Astrocyte of the cerebellum (primary cell): ENCODE results near the gene MAZ.

ENCODE experiments used
- DNase-seq: peaks from one replicate; pipeline ENCODE4 v3.0.0-alpha.2; 2011; ENCODE audit warnings: low read depth
- H3K4me3 ChIP-seq: 2 replicates; pipeline ENCODE4 v1.5.1; 2011; ENCODE audit warnings: mild to moderate bottlenecking, low read depth, low read length, moderate library complexity
- in situ Hi-C: cut with HindIII; loops from 2 replicates; pipeline ENCODE4 v1.10.0; 2017; ENCODE audit warnings: low sequenced_read_pairs
- TF ChIP-seq, protein P1 (sequence below): IDR thresholded peaks from 2 replicates; pipeline ENCODE4 v1.5.1; 2012; ENCODE audit warnings: low read length, low read depth, moderate library complexity, mild to moderate bottlenecking; ENCODE audit errors: missing control alignments

MAZ gene

GRCh38 chr16:29820730-29821642, 14.7 kb downstream of the MAZ start:
- in situ Hi-C loops, result no loop called here
- TF ChIP-seq, protein P1, sequence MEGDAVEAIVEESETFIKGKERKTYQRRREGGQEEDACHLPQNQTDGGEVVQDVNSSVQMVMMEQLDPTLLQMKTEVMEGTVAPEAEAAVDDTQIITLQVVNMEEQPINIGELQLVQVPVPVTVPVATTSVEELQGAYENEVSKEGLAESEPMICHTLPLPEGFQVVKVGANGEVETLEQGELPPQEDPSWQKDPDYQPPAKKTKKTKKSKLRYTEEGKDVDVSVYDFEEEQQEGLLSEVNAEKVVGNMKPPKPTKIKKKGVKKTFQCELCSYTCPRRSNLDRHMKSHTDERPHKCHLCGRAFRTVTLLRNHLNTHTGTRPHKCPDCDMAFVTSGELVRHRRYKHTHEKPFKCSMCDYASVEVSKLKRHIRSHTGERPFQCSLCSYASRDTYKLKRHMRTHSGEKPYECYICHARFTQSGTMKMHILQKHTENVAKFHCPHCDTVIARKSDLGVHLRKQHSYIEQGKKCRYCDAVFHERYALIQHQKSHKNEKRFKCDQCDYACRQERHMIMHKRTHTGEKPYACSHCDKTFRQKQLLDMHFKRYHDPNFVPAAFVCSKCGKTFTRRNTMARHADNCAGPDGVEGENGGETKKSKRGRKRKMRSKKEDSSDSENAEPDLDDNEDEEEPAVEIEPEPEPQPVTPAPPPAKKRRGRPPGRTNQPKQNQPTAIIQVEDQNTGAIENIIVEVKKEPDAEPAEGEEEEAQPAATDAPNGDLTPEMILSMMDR, result no peak
- H3K4me3 ChIP-seq, result peak overlapping the region; percentile 76
- DNase-seq, result no peak

- peak overlapping the region; percentile 76 for H3K4me3 ChIP-seq
- in situ Hi-C loops, result no loop called here
- peak; percentile 78 for DNase-seq
- TF ChIP-seq, protein P1, result no peak
Observed at GRCh38 chr16:29821643-29822115, 15.3 kb downstream of the MAZ start.

- in situ Hi-C loops, result no loop called here
- DNase-seq, result peak; percentile 45
- peak overlapping the region; percentile 18 for H3K4me3 ChIP-seq
- TF ChIP-seq, protein P1, result no peak
Observed at GRCh38 chr16:29824589-29825144, 18.3 kb downstream of the MAZ start.

DNA sequence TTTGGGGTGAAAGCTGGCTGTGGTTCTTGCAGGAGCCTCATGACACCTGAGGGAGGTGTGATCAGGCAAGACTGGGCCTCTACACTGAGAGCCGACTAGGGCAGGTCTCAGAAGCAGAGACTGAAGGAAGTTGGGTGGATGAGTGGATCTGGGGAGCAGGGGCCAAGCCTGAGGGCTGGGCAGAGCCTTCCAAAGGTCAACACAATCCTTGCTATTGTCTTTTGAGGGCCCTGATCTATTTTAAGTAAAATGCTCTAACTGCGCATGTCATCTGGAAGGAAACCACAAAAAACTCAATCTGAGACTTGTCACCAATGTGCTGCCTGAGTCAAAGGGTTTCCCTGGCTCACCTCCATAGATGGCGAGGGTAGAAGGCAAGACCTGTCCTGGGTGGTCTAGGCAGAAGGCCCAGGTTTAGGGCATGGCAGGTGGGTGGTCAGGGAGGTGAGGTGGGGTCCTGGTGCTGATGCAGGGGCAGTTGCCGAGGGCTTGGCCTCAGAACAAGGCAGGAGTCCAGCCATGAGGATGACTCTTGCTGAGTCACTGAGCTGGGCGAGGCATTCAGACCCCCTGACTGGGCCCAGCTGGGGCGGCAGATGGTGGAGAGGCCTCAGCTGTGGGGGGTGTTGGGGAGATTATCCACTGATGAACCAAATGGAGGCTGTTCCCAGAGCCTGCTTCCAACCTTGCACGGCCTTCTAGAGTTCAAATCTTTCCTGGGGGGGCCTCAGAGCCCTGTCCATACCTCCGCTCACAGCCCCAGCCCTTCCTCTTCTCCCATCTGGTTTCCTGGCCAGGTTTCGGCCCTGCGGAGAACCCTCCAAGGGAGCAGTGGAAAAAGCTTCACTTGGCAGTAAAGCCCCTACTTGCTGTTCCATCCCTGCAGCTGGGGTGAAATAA, 19.1 kb downstream of the MAZ start:
- DNase-seq, result peak; percentile 61
- in situ Hi-C loops, result no loop called here
- H3K4me3 ChIP-seq, result peak overlapping the region; percentile 18

DNA sequence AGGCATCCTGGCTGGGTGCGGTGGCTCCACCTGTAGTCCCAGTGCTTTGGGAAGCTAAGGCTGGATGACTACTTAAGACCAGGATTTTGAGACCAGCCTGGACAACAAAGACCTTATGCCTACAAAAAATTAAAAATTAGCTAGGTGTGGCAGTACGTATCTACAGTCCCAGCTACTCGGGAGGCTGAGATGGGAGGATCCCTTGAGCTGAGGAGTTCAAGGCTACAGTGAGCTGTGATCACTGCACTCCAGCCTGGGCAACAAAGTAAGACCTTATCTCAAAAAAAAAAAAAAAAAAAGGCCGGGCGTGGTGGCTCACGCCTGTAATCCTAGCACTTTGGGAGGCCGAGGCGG, 20.0 kb downstream of the MAZ start:
- in situ Hi-C loops, result no loop called here
- no peak for DNase-seq
- TF ChIP-seq, protein P1, result no peak
- no peak overlapping the region for H3K4me3 ChIP-seq

More for the DNA sequence above, 19.1 kb downstream of the MAZ start:
- TF ChIP-seq, protein P1, result no peak

DNA sequence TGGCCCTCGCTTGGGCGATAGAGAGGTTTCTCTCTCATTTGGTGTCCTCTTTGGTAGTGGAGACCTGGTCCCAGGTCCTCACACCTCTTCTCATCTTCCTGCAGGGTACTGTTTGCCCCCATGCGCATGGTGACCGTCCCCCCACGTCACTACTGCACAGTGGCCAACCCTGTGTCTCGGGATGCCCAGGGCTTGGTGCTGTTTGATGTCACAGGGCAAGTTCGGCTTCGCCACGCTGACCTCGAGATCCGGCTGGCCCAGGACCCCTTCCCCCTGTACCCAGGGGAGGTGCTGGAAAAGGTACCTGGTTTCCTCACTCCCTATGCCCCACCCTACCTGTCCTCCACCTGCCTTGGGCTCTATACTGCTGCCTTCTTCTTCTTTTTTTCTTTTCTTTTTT, 24.4 kb downstream of the MAZ start:
- in situ Hi-C loops, result no loop called here
- no peak for DNase-seq
- no peak overlapping the region for H3K4me3 ChIP-seq
- TF ChIP-seq, protein P1, result no peak
